CD14-positive monocyte (primary cell): ENCODE results near the gene RBM25. TPM values are rescaled to one million over a fixed set of nuclear protein-coding genes. Genes with fewer than 3 reads are reported as not detected.
A peak's percentile ranks its signal among the peaks of the same experiment; 100 is the strongest.
"Not testable (repeated sequence)": the region's sequence is repeated elsewhere in the genome, so short reads cannot be mapped to it uniquely, and the experiment has no call there.

Experiments
- DNase-seq, 3 donors: peaks; one replicate each; pipeline ENCODE4 v3.0.0-alpha.2; 2011 to 2022
- H2AFZ ChIP-seq: 2 replicates; pipeline ENCODE4 v1.6.0; 2012; ENCODE audit warnings: mild to moderate bottlenecking, low read depth, low read length, inconsistent platforms; ENCODE audit not compliant: insufficient read depth, poor library complexity, severe bottlenecking
- H3K27ac ChIP-seq, 2 donors: 1 replicate in 1 of 2; 2 replicates in 1 of 2; pipeline ENCODE4 v1.5.1; 2012 to 2013; ENCODE audit warnings: low read length in 2 of 2, control low read depth in 1 of 2, inconsistent platforms in 1 of 2, low read depth in 1 of 2, mild to moderate bottlenecking in 1 of 2
- H3K27me3 ChIP-seq, 2 donors: one replicate each; pipeline versions ENCODE4 v1.6.0 to v1.6.1; 2011 to 2013; ENCODE audit warnings: low read length in 2 of 2; ENCODE audit not compliant: control insufficient read depth in 2 of 2, insufficient read depth in 2 of 2
- H3K36me3 ChIP-seq, 2 donors: replicated peaks in 1 of 2; 1 replicate in 1 of 2; 2 replicates in 1 of 2; pipeline versions ENCODE4 v1.5.1 to v1.6.1; 2012 to 2013; ENCODE audit warnings: low read length in 2 of 2, control low read depth in 1 of 2, inconsistent platforms in 1 of 2, mild to moderate bottlenecking in 1 of 2; ENCODE audit not compliant: insufficient read depth in 2 of 2, control insufficient read depth in 1 of 2
- H3K4me1 ChIP-seq, 2 donors: 1 replicate in 1 of 2; 2 replicates in 1 of 2; pipeline versions ENCODE4 v1.5.1 to v1.6.1; 2012 to 2013; ENCODE audit warnings: low read length in 2 of 2, control low read depth in 1 of 2, inconsistent platforms in 1 of 2, mild to moderate bottlenecking in 1 of 2, moderate library complexity in 1 of 2; ENCODE audit not compliant: insufficient read depth in 2 of 2, control insufficient read depth in 1 of 2
- H3K4me2 ChIP-seq: replicated peaks from 2 replicates; pipeline ENCODE3; 2012; ENCODE audit warnings: low read length, moderate library complexity, mild to moderate bottlenecking; ENCODE audit not compliant: poor library complexity, severe bottlenecking; ENCODE audit errors: extremely low read depth
- H3K4me3 ChIP-seq, 3 experiments: fragments of 200-600 bp in 1 of 3; sonication (generic) in 1 of 3; replicated peaks in 1 of 3; 1 replicate in 2 of 3; 2 replicates in 1 of 3; pipeline ENCODE4 v1.5.1; 2011 to 2013; ENCODE audit warnings: low read length in 3 of 3, mild to moderate bottlenecking in 3 of 3, control low read depth in 2 of 3, low read depth in 2 of 3, inconsistent platforms in 1 of 3, moderate library complexity in 1 of 3
- H3K79me2 ChIP-seq: 2 replicates; pipeline ENCODE4 v1.6.0; 2012; ENCODE audit warnings: mild to moderate bottlenecking, control low read depth, inconsistent platforms, low read length, moderate library complexity; ENCODE audit not compliant: insufficient read depth
- H3K9ac ChIP-seq: 2 replicates; pipeline ENCODE4 v1.6.0; 2017; ENCODE audit warnings: low read length, mild to moderate bottlenecking; ENCODE audit not compliant: insufficient read depth, poor library complexity, severe bottlenecking
- H3K9me3 ChIP-seq, 2 donors: replicated peaks in 1 of 2; 1 replicate in 1 of 2; 2 replicates in 1 of 2; pipeline versions ENCODE4 v1.5.1 to v1.6.1; 2012 to 2013; ENCODE audit warnings: low read length in 2 of 2, control low read depth in 1 of 2; ENCODE audit not compliant: control insufficient read depth in 1 of 2, insufficient read depth in 1 of 2
- H4K20me1 ChIP-seq: 2 replicates; pipeline ENCODE4 v1.6.0; 2012; ENCODE audit warnings: mild to moderate bottlenecking, low read length, control low read depth, moderate library complexity; ENCODE audit not compliant: insufficient read depth
- H3K27ac Mint-ChIP-seq, 7 donors: one replicate each; pipeline ENCODE4 v1.8.0; 2020; ENCODE audit warnings: mild to moderate bottlenecking in 7 of 7, mixed read lengths in 7 of 7, moderate library complexity in 6 of 7, inconsistent platforms in 2 of 7
- H3K27me3 Mint-ChIP-seq, 3 donors: one replicate each; pipeline ENCODE4 v1.8.0; 2021 to 2022; ENCODE audit warnings: low read depth in 3 of 3, mild to moderate bottlenecking in 3 of 3, mixed read lengths in 3 of 3, moderate library complexity in 3 of 3, inconsistent platforms in 1 of 3
- H3K36me3 Mint-ChIP-seq, 2 donors: one replicate each; pipeline ENCODE4 v1.8.0; 2020; ENCODE audit warnings: mixed read lengths in 2 of 2, inconsistent platforms in 1 of 2, mild to moderate bottlenecking in 1 of 2
- H3K4me1 Mint-ChIP-seq: one replicate; pipeline ENCODE4 v1.8.0; 2020; ENCODE audit warnings: mild to moderate bottlenecking, mixed read lengths
- H3K4me3 Mint-ChIP-seq, 2 donors: one replicate each; pipeline ENCODE4 v1.8.0; 2020; ENCODE audit warnings: mild to moderate bottlenecking in 2 of 2, mixed read lengths in 2 of 2, moderate library complexity in 1 of 2
- H3K9me3 Mint-ChIP-seq, 7 donors: one replicate each; pipeline ENCODE4 v1.8.0; 2020 to 2022; ENCODE audit warnings: mixed read lengths in 7 of 7, mild to moderate bottlenecking in 6 of 7, moderate library complexity in 6 of 7, inconsistent platforms in 2 of 7
- WGBS: methylation state at CpG from one replicate; pipeline ENCODE4 v1.1.5; 2013; ENCODE audit warnings: missing lambda C conversion rate; ENCODE audit not compliant: insufficient coverage; 5-methylcytosine and 5-hydroxymethylcytosine counted together
- intact Hi-C, 2 donors: fragments of 100-400 bp; cut with micrococcal nuclease; formaldehyde crosslinking; loops; one replicate each; pipeline versions ENCODE4 v1.15.0 to v1.15.1; 2023
- polyA plus RNA-seq, 3 donors: library from polyadenylated mRNA; depleted of rRNA in 1 of 3; unstranded in 2 of 3; stranded (reverse) in 1 of 3; fragments of 300-500 nt in 2 of 3; fragments of >200 nt in 1 of 3; fragmentation: Illumina TruSeq in 2 of 3; gene quantifications; 1 replicate in 2 of 3; 2 replicates in 1 of 3; pipeline ENCODE4 v1.2.3, GENCODE V29; 2012 to 2021
- TF ChIP-seq, protein P1 (sequence below): fragments of 200-600 bp; IDR thresholded peaks from one replicate; pipeline ENCODE4 v1.8.0; 2022; ENCODE audit warnings: antibody characterized with exemption, mild to moderate bottlenecking

The RBM25 gene
- polyA plus RNA-seq, 3 donors = 15.6 to 46.5 (median 25.2) TPM

DNA sequence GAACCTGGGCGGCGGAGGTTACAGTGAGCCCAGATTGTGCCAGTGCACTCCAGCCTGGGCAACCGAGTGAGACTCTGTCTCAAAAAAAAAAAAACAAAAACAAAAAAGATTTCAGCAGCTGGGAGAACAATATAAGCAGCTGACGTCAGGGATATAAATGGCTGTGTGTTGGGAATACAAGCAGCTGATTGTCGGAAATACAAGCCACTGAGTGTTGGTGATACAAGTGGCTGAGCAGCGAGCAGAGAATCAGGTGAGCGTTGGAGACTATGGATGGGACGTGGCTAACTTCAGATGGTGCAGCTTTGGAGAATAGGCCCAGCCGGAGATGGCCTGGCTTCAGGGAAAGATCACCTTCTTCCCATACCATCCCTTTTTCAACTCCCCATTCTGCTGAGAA, 109.9 kb downstream of the RBM25 start:
- Mint-ChIP-seq H3K36me3 (peaks cover 84 to 95% of the 10 kb centered on the region in 2 donors), H3K4me3 (no peak overlapping the region)

DNA sequence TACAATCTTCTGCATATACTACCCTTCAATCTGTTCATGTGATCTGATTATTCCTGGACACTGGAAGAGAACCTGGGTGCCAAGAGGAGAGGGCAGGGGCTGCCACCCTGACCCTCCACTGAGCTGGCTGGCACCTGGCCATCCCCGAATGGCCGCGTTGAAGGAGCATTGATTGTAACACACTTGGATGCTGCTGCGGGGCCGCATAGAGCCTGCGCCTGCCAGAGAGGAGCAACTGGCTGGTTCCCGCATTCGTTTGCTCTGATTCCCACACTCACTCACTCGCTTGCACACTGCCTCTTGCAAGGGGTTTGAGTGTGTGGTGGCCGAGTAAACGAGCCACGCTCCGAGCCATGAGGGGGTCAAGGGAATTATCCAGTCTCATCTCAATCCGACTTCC, 110.4 kb downstream of the RBM25 start:
- TF ChIP-seq, protein P1, sequence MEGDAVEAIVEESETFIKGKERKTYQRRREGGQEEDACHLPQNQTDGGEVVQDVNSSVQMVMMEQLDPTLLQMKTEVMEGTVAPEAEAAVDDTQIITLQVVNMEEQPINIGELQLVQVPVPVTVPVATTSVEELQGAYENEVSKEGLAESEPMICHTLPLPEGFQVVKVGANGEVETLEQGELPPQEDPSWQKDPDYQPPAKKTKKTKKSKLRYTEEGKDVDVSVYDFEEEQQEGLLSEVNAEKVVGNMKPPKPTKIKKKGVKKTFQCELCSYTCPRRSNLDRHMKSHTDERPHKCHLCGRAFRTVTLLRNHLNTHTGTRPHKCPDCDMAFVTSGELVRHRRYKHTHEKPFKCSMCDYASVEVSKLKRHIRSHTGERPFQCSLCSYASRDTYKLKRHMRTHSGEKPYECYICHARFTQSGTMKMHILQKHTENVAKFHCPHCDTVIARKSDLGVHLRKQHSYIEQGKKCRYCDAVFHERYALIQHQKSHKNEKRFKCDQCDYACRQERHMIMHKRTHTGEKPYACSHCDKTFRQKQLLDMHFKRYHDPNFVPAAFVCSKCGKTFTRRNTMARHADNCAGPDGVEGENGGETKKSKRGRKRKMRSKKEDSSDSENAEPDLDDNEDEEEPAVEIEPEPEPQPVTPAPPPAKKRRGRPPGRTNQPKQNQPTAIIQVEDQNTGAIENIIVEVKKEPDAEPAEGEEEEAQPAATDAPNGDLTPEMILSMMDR = no peak
- Mint-ChIP-seq H3K36me3 (peaks cover 84 to 95% of the 10 kb centered on the region in 2 donors), H3K4me3 (no peak overlapping the region), H3K27me3 (no peaks in the 10 kb centered on the region), H3K9me3 (no peaks in the 10 kb centered on the region), H3K4me1 (no peaks in the 10 kb centered on the region), H3K27ac (peak overlapping the region in 2 of 7 donors; percentile 13 to 80)
- Histone ChIP-seq H2AFZ (no peak overlapping the region), H3K4me3 (no peak overlapping the region), H3K79me2 (peaks cover 52% of the 10 kb centered on the region), H3K4me2 (no peak overlapping the region), H3K27me3 (no peaks in the 10 kb centered on the region), H3K4me1 (no peaks in the 10 kb centered on the region), H3K27ac (peak overlapping the region in 1 of 2 donors; percentile 44), H3K9ac (no peak overlapping the region), H4K20me1 (peaks cover 94% of the 10 kb centered on the region), H3K36me3 (peaks cover 86 to 100% of the 10 kb centered on the region in 2 donors), H3K9me3 (no peaks in the 10 kb centered on the region)
- DNase-seq = no peak
- 98% methylated on average over 14 of the region's 14 CpGs for WGBS
- intact Hi-C loops = no loop called here

More for the DNA sequence above, 109.9 kb downstream of the RBM25 start:
- H3K4me3 ChIP-seq = no peak overlapping the region
- peaks cover 86 to 100% of the 10 kb centered on the region in 2 donors for H3K36me3 ChIP-seq
- intact Hi-C loops = no loop called here
- Mint-ChIP-seq H3K9me3 (no peaks in the 10 kb centered on the region), H3K27me3 (no peaks in the 10 kb centered on the region), H3K4me1 (no peaks in the 10 kb centered on the region), H3K27ac (peak overlapping the region in 3 of 7 donors; percentile 13 to 27 (median 24))
- no peak overlapping the region for H3K27ac ChIP-seq
- no peak overlapping the region for H3K4me2 ChIP-seq
- H3K9ac ChIP-seq = no peak overlapping the region
- peaks cover 98% of the 10 kb centered on the region for H4K20me1 ChIP-seq
- H3K9me3 ChIP-seq = no peaks in the 10 kb centered on the region
- peaks cover 49% of the 10 kb centered on the region for H3K79me2 ChIP-seq
- H3K4me1 ChIP-seq = no peaks in the 10 kb centered on the region
- WGBS = 100% methylated on average over 2 of the region's 9 CpGs
- DNase-seq = no peak
- no peak overlapping the region for H2AFZ ChIP-seq
- TF ChIP-seq, protein P1 = no peak
- no peaks in the 10 kb centered on the region for H3K27me3 ChIP-seq

DNA sequence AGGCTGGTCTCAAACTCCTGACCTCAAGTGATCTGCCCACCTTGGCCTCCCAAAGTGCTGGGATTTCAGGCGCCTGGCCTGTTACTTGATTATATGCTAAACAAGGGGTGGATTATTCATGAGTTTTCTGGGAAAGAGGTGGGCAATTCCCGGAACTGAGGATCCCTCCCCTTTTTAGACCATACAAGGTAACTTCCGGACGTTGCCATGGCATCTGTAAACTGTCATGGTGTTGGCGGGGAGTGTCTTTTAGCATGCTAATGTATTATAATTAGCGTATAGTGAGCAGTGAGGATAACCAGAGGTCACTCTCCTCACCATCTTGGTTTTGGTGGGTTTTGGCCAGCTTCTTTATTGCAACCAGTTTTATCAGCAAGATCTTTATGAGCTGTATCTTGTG, 111.5 kb downstream of the RBM25 start:
- intact Hi-C loops = not testable (repeated sequence)
- peaks cover 83 to 95% of the 10 kb centered on the region in 2 donors for H3K36me3 Mint-ChIP-seq
- peaks cover 87 to 100% of the 10 kb centered on the region in 2 donors for H3K36me3 ChIP-seq

More for the DNA sequence above, 111.5 kb downstream of the RBM25 start:
- H3K27me3 Mint-ChIP-seq, H3K4me1 Mint-ChIP-seq, H3K27me3 ChIP-seq, H2AFZ ChIP-seq, H3K4me2 ChIP-seq, H3K9me3 ChIP-seq, DNase-seq, H3K4me1 ChIP-seq, H3K9ac ChIP-seq, H3K4me3 Mint-ChIP-seq, H3K4me3 ChIP-seq, H3K9me3 Mint-ChIP-seq: not testable (repeated sequence)
- H4K20me1 ChIP-seq = peaks cover 82% of the 10 kb centered on the region
- H3K27ac ChIP-seq = peak overlapping the region in 1 of 2 donors; percentile 44
- H3K27ac Mint-ChIP-seq = peak overlapping the region in 2 of 7 donors; percentile 31 to 86
- H3K79me2 ChIP-seq = peaks cover 46% of the 10 kb centered on the region
- WGBS = no CpG with 5 or more reads among the region's 6 CpGs
